Measurements from ENCODE around the gene ADGRD2.

The ADGRD2 gene

DNA sequence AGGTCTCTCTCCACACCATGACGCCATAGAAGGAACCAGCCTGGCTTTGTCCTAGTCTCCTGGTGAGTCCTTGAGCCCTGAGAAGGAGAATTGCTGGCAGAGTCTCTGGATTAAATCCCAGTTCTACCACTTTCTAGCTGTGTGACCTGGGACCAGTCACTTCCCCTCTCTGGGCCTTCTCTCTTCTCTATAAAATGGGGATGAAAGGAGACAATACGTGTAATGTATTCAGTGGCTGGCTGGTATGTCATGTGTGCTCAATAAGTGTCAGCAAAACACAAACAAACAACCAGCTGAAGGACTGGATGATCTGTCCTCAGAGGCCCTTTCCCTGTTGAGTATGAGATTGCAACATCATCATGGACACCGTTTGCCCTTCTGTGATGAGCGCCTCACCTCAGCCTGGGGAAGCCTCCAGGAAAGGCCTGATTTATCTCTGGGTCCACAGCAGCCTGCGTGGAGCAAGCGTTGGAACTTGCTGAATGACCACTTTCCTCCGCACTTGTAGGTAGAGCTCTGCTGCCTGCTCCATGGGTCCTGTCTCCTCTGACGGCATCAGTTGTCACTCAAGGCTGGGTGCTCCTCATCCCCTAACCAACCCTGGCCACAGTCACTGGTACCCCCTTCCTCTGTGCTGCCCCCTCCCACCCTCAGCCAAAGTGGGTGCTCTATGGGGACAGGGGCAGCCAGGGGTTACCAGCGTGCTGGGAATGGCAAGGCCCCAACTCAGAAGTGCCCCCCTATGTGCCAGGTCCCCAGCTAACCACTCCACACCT, 60.6 kb downstream of the ADGRD2 start:
- Histone ChIP-seq H3K4me1 (ENCODE audit: control insufficient read depth, low read depth, low read length) (peaks cover 9% of the 10 kb centered on the region), H3K9ac (ENCODE audit: low read length) (no peak overlapping the region), H3K4me3 (ENCODE audit: low read length) (no peak overlapping the region), H3K9me3 (ENCODE audit: control insufficient read depth, low read depth, low read length) (no peaks in the 10 kb centered on the region), H3K27me3 (ENCODE audit: control insufficient read depth, insufficient read depth, low read length) (peaks cover 11% of the 10 kb centered on the region), H3K27ac (ENCODE audit: low read length) (no peak overlapping the region), H3K36me3 (ENCODE audit: control insufficient read depth, low read depth, low read length) (no peaks in the 10 kb centered on the region)

DNA sequence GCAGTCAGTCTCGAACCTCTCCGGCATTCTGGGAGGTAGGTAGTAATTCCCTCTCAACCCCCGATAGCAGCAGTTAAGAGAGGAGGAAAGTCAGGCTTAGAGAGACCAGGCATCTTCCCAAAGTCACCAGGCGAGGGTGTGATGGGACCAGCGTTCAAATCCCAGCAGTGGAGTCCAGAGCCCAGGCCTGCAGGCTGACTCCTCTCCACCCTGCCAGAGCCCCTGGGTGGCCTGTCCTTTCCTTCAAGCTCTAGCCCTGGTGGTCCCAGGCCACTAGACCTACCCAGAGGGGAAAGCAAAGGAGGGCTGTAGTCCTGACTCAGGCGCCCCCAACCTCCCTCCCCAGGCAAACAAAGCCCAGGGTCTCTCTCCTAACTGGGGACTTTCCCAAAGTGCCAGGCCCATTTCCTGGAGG, 61.2 kb downstream of the ADGRD2 start:
- Histone ChIP-seq H3K27ac (ENCODE audit: low read length) (no peak overlapping the region), H3K27me3 (ENCODE audit: control insufficient read depth, insufficient read depth, low read length) (peaks cover 5% of the 10 kb centered on the region), H3K36me3 (ENCODE audit: control insufficient read depth, low read depth, low read length) (no peaks in the 10 kb centered on the region), H3K9me3 (ENCODE audit: control insufficient read depth, low read depth, low read length) (no peaks in the 10 kb centered on the region), H3K9ac (ENCODE audit: low read length) (peak overlapping the region; percentile 17), H3K4me3 (ENCODE audit: low read length) (no peak overlapping the region), H3K4me1 (ENCODE audit: control insufficient read depth, low read depth, low read length) (peaks cover 9% of the 10 kb centered on the region)

DNA sequence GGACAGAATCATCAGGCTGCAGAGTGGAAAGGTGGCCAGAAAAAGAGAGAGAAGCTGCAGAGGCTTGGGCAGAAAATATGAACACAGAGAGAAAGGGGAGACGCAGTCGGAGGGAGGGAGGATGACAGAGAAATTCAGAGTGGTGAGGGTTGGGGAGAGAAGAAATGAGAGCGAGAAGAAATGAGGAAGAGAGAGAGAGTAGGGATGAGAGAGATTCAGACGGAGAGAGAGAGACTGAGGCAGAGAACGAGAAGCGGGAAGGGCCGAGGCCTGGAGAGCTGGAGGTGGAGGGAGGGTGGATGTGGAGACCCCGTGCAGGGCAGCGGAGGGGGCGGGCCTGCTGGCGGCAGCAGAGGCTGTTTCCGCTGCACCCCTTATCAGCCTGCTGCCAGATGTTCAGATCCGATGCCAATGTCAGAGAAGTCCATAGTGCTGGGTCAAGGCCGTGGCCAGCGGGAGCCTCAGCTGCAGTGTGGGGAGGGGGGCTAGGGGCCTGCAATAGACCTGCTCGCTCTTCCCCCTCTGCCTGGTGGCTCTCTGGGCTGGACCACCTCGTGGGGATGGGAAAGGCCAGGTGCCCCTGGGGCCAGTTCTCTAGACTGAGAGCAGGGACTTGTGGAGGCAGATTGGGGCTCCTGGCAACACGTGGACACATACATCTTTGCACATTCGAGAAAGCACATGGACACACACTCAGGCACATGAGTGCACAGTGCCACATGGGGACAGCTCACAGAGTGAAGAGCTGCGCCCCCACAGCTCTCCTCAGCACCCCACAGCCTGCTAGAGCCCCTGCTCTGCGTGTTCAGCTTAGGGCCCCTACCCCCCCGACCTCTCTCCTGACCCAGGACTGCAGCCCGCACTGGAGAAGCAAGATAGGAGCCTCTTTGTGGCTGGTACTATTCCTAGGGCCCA, 61.9 kb downstream of the ADGRD2 start:
- Histone ChIP-seq H3K9ac (ENCODE audit: low read length) (peak overlapping the region; percentile 17), H3K27me3 (ENCODE audit: control insufficient read depth, insufficient read depth, low read length) (no peaks in the 10 kb centered on the region), H3K36me3 (ENCODE audit: control insufficient read depth, low read depth, low read length) (no peaks in the 10 kb centered on the region), H3K9me3 (ENCODE audit: control insufficient read depth, low read depth, low read length) (no peaks in the 10 kb centered on the region), H3K27ac (ENCODE audit: low read length) (no peak overlapping the region), H3K4me3 (ENCODE audit: low read length) (no peak overlapping the region), H3K4me1 (ENCODE audit: control insufficient read depth, low read depth, low read length) (peaks cover 9% of the 10 kb centered on the region)

DNA sequence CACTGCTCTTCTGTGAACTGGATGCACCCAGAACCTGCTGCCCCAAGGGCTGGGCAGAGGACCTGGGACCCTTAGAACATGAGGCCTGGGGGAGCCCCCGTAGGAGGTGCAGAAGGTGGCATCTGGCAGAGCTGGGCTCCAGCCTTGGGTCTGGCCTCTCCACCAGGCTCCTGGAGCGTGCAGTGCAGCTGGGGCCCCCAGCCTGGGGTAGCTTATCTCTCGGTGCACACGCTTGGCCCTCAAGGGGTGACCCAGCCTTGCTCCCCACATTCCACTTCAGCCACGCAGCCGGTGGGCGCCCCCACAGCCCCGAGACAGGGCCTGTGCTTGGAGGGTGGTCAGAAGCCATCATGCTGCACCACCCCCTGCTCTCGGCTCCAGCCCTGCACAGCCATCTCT, 62.6 kb downstream of the ADGRD2 start:
- Histone ChIP-seq H3K27ac (ENCODE audit: low read length) (no peak overlapping the region), H3K4me1 (ENCODE audit: control insufficient read depth, low read depth, low read length) (peaks cover 9% of the 10 kb centered on the region), H3K27me3 (ENCODE audit: control insufficient read depth, insufficient read depth, low read length) (no peaks in the 10 kb centered on the region), H3K36me3 (ENCODE audit: control insufficient read depth, low read depth, low read length) (no peaks in the 10 kb centered on the region), H3K4me3 (ENCODE audit: low read length) (no peak overlapping the region), H3K9ac (ENCODE audit: low read length) (no peak overlapping the region), H3K9me3 (ENCODE audit: control insufficient read depth, low read depth, low read length) (no peaks in the 10 kb centered on the region)

DNA sequence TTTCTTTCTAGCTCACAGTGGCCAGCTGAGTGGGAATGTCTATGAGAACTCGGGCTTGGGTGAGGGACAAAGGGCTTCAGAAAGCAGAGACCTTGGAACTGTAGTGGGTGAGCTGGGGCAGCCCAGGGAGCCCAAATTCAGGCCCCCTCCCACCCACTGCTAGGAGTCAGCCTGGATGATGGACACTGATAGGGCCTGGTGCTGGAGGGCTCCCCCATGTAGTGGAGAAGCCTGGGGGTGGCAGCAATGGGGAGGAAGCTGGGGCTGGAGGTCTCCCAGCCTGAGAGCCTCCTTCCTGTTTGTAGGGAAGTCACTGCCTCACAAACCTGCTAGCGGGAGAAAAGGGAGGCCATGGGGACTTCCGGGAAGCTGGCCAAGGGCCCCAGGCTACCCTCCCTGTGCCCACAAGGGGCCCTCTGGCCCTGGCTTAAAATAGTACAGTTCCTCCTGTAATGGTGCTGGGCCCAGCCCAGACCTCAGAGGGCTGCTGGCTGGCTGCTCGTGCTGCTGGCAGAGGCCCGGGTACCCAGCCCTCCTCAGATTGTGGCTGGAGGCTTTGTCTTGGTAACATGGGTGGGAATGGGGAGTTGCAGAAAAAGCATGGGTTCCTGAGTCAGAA, 63.2 kb downstream of the ADGRD2 start:
- Histone ChIP-seq H3K27ac (ENCODE audit: low read length) (no peak overlapping the region), H3K9me3 (ENCODE audit: control insufficient read depth, low read depth, low read length) (no peaks in the 10 kb centered on the region), H3K9ac (ENCODE audit: low read length) (no peak overlapping the region), H3K4me1 (ENCODE audit: control insufficient read depth, low read depth, low read length) (peaks cover 9% of the 10 kb centered on the region), H3K27me3 (ENCODE audit: control insufficient read depth, insufficient read depth, low read length) (no peaks in the 10 kb centered on the region), H3K4me3 (ENCODE audit: low read length) (no peak overlapping the region), H3K36me3 (ENCODE audit: control insufficient read depth, low read depth, low read length) (no peaks in the 10 kb centered on the region)

DNA sequence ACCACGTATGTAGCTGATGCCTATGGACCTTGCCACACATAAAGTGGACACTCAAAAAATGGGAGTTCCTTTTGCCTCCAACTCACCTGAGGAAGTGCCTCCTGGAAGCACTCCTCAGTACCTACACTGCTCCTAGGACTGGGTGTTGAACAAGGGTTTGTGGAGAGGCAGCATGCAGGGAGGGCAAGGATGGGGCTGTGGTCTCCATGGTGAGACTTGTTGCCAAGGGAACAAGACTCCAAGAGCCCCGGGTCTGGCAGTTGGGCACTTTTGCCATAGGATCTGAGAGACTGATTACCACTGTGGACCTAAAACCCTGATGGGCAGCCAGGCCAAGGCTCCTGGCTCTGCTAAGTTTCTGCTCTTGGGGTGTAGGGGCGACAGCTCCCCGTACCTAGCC, 63.9 kb downstream of the ADGRD2 start:
- Histone ChIP-seq H3K9me3 (ENCODE audit: control insufficient read depth, low read depth, low read length) (no peaks in the 10 kb centered on the region), H3K36me3 (ENCODE audit: control insufficient read depth, low read depth, low read length) (peaks cover 3% of the 10 kb centered on the region), H3K4me1 (ENCODE audit: control insufficient read depth, low read depth, low read length) (peaks cover 9% of the 10 kb centered on the region), H3K9ac (ENCODE audit: low read length) (no peak overlapping the region), H3K27ac (ENCODE audit: low read length) (no peak overlapping the region), H3K4me3 (ENCODE audit: low read length) (no peak overlapping the region), H3K27me3 (ENCODE audit: control insufficient read depth, insufficient read depth, low read length) (no peaks in the 10 kb centered on the region)

DNA sequence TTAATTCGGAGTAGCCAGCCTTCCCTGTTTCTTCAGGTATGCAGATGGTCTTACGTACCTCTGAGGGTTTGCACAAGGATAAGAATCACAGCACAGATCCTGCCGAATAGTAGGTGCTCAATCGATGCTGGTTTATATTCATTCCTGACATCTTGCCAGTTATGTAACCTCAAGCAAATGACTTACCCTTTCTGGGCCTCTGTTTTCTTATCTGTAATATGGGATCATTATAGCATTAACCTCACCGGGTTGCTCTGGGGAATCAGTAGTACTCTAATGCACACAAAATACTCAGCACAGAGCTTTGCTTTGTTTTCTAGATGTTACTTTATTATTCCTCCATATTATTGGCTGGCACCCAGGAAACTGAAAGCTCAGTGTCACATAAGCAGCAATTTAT, 64.6 kb downstream of the ADGRD2 start:
- Histone ChIP-seq H3K4me3 (ENCODE audit: low read length) (no peak overlapping the region), H3K9ac (ENCODE audit: low read length) (no peak overlapping the region), H3K4me1 (ENCODE audit: control insufficient read depth, low read depth, low read length) (peaks cover 9% of the 10 kb centered on the region), H3K27ac (ENCODE audit: low read length) (no peak overlapping the region), H3K36me3 (ENCODE audit: control insufficient read depth, low read depth, low read length) (peaks cover 4% of the 10 kb centered on the region), H3K9me3 (ENCODE audit: control insufficient read depth, low read depth, low read length) (no peaks in the 10 kb centered on the region), H3K27me3 (ENCODE audit: control insufficient read depth, insufficient read depth, low read length) (no peaks in the 10 kb centered on the region)

DNA sequence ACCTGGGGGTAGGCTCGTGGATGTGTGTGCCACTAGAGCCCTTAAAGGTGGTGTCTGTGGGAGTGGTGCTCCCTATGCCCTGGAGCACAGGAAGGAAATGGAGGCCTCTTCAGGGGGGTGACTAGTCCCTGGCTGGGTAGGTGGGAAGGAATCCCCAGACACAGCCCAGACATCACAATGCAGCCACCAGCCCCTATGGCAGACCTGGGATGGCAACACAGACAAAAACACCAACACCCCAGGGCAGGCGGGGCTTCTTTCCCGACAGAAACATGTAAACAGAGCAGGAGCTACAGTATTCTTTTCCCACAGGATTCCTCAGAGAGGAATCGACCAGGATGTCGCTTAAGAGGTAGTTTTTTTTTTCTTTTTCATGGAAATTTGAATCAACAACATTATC, 67.3 kb downstream of the ADGRD2 start:
- Histone ChIP-seq H3K9me3 (ENCODE audit: control insufficient read depth, low read depth, low read length) (no peaks in the 10 kb centered on the region), H3K4me1 (ENCODE audit: control insufficient read depth, low read depth, low read length) (no peaks in the 10 kb centered on the region), H3K27ac (ENCODE audit: low read length) (no peak overlapping the region), H3K4me3 (ENCODE audit: low read length) (no peak overlapping the region), H3K36me3 (ENCODE audit: control insufficient read depth, low read depth, low read length) (peaks cover 29% of the 10 kb centered on the region), H3K9ac (ENCODE audit: low read length) (no peak overlapping the region), H3K27me3 (ENCODE audit: control insufficient read depth, insufficient read depth, low read length) (no peaks in the 10 kb centered on the region)

DNA sequence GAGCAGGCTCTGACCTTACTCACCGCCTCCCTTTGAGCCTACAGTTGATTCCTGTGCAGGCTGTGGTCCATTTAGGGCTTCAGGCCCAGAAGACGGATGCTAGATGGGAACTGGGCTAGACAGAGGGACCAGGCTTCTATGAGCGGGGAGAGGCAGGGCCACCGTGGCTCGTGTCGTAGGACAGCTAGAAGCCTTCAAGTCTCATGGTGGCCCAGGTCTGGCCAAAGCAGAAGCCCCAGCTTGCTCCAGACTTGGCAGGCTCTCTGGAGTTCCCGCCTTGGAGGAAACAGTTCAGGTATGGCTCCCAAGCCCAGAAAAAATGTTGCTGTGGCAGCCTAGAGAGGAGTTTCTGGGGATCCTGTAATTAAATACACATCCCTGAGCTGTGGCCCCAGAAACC, 67.9 kb downstream of the ADGRD2 start:
- H3K4me1 ChIP-seq (ENCODE audit: control insufficient read depth, low read depth, low read length) = no peaks in the 10 kb centered on the region
- no peak overlapping the region for H3K4me3 ChIP-seq (ENCODE audit: low read length)
- no peaks in the 10 kb centered on the region for H3K9me3 ChIP-seq (ENCODE audit: control insufficient read depth, low read depth, low read length)
- no peak overlapping the region for H3K27ac ChIP-seq (ENCODE audit: low read length)
- H3K27me3 ChIP-seq (ENCODE audit: control insufficient read depth, insufficient read depth, low read length) = no peaks in the 10 kb centered on the region
- peaks cover 29% of the 10 kb centered on the region for H3K36me3 ChIP-seq (ENCODE audit: control insufficient read depth, low read depth, low read length)
- no peak overlapping the region for H3K9ac ChIP-seq (ENCODE audit: low read length)

DNA sequence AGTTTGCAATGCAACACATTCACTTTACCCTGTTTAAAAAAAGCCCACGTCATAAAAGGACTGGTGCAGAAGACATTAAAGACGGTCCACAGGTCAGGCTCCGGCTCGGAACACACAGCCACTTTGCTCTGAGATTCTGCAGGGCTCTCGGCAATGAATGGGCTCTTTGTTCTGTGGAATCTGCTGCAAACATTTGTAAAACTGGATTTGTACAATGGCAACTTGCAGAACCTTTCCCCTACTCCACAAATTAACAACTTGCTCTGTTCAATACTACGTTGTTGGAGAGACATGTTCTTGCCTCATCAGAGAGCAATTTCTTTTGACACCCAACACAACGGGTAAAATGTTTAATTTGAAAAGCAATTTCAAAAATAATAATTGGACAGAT, 70.0 kb downstream of the ADGRD2 start:
- no peak overlapping the region for H3K9ac ChIP-seq (ENCODE audit: low read length)

DNA sequence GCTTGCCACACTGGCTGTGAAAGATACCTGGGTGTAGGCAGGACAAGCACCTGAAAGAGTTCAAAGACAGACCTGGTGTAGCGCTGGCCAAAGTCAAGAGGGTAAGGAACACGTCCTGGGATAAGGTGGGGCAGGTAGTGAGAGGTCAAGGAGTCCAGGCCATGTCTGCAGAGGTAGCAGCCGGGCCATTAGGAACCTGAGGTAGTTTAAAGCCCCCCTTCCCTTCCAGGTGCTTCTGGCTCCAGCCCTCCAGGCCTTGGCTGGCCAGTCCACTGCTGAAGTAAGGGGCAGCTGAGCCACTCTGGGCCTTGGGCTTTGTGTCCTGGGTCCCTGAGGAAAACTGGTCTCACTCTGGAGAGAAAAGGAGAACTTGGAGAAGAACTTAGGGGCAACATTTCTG, 70.9 kb downstream of the ADGRD2 start:
- no peak overlapping the region for H3K9ac ChIP-seq (ENCODE audit: low read length)
- no peaks in the 10 kb centered on the region for H3K9me3 ChIP-seq (ENCODE audit: control insufficient read depth, low read depth, low read length)
- H3K36me3 ChIP-seq (ENCODE audit: control insufficient read depth, low read depth, low read length) = peaks cover 42% of the 10 kb centered on the region
- H3K4me1 ChIP-seq (ENCODE audit: control insufficient read depth, low read depth, low read length) = no peaks in the 10 kb centered on the region
- no peak overlapping the region for H3K27ac ChIP-seq (ENCODE audit: low read length)
- no peak overlapping the region for H3K4me3 ChIP-seq (ENCODE audit: low read length)
- H3K27me3 ChIP-seq (ENCODE audit: control insufficient read depth, insufficient read depth, low read length) = no peaks in the 10 kb centered on the region

More for the DNA sequence above, 70.0 kb downstream of the ADGRD2 start:
- no peaks in the 10 kb centered on the region for H3K9me3 ChIP-seq (ENCODE audit: control insufficient read depth, low read depth, low read length)
- H3K36me3 ChIP-seq (ENCODE audit: control insufficient read depth, low read depth, low read length) = peaks cover 38% of the 10 kb centered on the region
- no peak overlapping the region for H3K27ac ChIP-seq (ENCODE audit: low read length)
- H3K4me1 ChIP-seq (ENCODE audit: control insufficient read depth, low read depth, low read length) = no peaks in the 10 kb centered on the region
- no peak overlapping the region for H3K4me3 ChIP-seq (ENCODE audit: low read length)
- no peaks in the 10 kb centered on the region for H3K27me3 ChIP-seq (ENCODE audit: control insufficient read depth, insufficient read depth, low read length)

Data from iPS-18a (cell line).